ENCODE data around the gene S100A7A.

DNA sequence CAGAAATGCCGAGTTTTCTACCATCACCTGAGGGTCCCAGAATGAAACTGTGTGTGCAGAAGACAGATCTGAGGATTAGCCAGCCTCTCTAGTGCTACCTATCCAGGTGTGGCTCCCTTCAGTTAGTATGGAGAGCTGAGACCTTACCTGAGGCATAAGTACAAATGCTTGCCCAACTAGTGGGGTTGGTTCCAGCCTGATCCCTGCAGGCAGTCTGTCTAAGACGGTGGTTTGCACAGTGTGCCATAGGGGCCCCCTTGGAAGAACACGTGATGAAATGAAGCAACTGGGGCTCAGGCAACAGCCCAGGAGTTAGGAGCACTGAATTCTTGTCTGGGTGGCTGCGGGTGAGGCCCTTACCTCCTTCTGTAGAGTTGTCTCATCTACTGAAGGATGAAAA, 15.6 kb downstream of the S100A7A start:
- no peak for TF ChIP-seq CTCF (IDR thresholded peaks at IDR 0.05)
- TF ChIP-seq POLR2A (IDR thresholded peaks at IDR 0.05) = no peak

Measured in body of pancreas (tissue), 4 donors.